Mammary epithelial cell (primary cell): ENCODE results near the gene RNU4-1.

ENCODE experiments used
- CTCF ChIP-seq, 2 donors: IDR thresholded peaks in 1 of 2; conservative IDR thresholded peaks in 1 of 2; 2 replicates each; pipeline ENCODE4 v1.5.1; 2011 to 2012; ENCODE audit warnings: inconsistent platforms in 2 of 2, low read length in 2 of 2, mild to moderate bottlenecking in 2 of 2, control low read depth in 1 of 2, low read depth in 1 of 2; ENCODE audit not compliant: insufficient read depth in 1 of 2; ENCODE audit errors: extremely low read depth in 1 of 2
- EZH2 ChIP-seq: IDR thresholded peaks from 2 replicates; pipeline ENCODE4 v1.6.1; 2012; ENCODE audit warnings: low read length, inconsistent platforms, borderline replicate concordance

DNA sequence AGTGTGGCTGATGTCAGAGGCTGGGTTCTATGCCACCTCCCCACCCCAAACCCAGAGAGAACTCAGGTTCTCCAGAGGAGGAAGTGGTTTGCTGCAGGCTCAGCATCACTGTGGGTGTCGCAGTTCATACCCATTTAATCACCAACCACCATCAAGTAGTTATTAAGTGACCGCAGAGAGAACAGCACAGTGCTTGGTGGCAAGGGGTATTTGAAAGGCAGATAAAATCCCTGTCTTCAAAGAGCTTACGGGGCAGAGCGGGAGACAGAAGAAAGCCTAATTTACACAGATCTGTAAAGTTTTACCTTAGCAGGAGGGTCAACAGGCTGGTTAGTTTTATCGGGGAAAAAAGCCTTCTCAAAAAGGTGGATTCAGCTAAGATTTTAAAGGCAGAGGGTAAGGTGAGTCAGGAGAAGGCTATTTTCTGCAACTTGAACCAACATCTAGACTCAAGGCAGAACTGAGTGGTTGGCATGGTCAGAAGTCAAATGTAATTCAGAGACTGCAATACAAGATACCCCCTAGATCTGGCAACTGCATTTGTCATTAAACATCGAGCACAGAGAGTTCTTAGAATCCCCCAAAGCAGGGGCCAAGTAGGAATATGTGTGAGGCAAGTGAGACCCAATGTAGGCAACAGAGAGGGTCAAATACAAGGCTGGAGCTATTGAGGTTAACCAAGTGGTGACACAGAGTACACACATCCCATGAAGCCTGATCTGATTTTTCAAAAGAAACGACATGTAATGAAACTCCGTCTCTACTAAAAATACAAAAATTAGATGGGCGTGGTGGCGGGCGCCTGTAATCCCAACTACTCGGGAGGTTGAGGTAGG is 40.7 kb downstream of the RNU4-1 start:
- TF ChIP-seq EZH2: no peak
- TF ChIP-seq CTCF (conservative IDR thresholded peaks at IDR 0.05 in 1 of 2, IDR thresholded peaks at IDR 0.05 in 1 of 2; ENCODE audit: extremely low read depth in 1 of 2, insufficient read depth in 1 of 2, low read depth in 1 of 2, low read length in 2 of 2): no peak
